Heart left ventricle (tissue), 16 donors: Measurements from ENCODE around the gene TUT1. TPM values are rescaled to one million over a fixed set of nuclear protein-coding genes. Genes with fewer than 3 reads are reported as not detected.

Experiments used
- ATAC-seq, 4 donors: fragments of 200-7000 bp; cut with Tn5 transposase; one replicate each; pipeline ENCODE4 v1.9.1; 2020 to 2022; ENCODE audit warnings: moderate library complexity in 4 of 4, mild to moderate bottlenecking in 3 of 4, moderate number of reproducible peaks in 1 of 4
- DNase-seq, 5 donors: peaks; one replicate each; pipeline ENCODE4 v3.0.0-alpha.2; 2020
- H3K27ac ChIP-seq, 12 donors: fragments of 200-600 bp; sonication (generic) in 4 of 12; one replicate each; pipeline versions ENCODE4 v1.5.0 to v1.8.0; 2016 to 2022; ENCODE audit warnings: mild to moderate bottlenecking in 2 of 12
- H3K27me3 ChIP-seq, 9 donors: fragments of 200-600 bp; sonication (generic) in 2 of 9; one replicate each; pipeline versions ENCODE4 v1.5.1 to v1.8.0; 2016 to 2022; ENCODE audit warnings: mild to moderate bottlenecking in 3 of 9
- H3K36me3 ChIP-seq, 9 donors: fragments of 200-600 bp; sonication (generic) in 2 of 9; one replicate each; pipeline versions ENCODE4 v1.5.0 to v1.8.0; 2018 to 2022; ENCODE audit warnings: mild to moderate bottlenecking in 2 of 9
- H3K4me1 ChIP-seq, 12 donors: fragments of 200-600 bp; sonication (generic) in 4 of 12; one replicate each; pipeline versions ENCODE4 v1.5.0 to v1.8.0; 2016 to 2022; ENCODE audit warnings: mild to moderate bottlenecking in 3 of 12
- H3K4me3 ChIP-seq, 12 donors: fragments of 200-600 bp; sonication (generic) in 4 of 12; one replicate each; pipeline versions ENCODE4 v1.5.0 to v1.8.0; 2017 to 2022; ENCODE audit warnings: mild to moderate bottlenecking in 9 of 12, moderate library complexity in 4 of 12
- H3K9me3 ChIP-seq, 12 donors: fragments of 200-600 bp; sonication (generic) in 4 of 12; one replicate each; pipeline versions ENCODE4 v1.5.0 to v1.8.0; 2016 to 2022; ENCODE audit warnings: mild to moderate bottlenecking in 1 of 12
- CTCF ChIP-seq, 12 donors: fragments of 200-600 bp; sonication (generic) in 4 of 12; IDR thresholded peaks; one replicate each; pipeline versions ENCODE4 v1.5.0 to v1.8.0; 2018 to 2022; ENCODE audit warnings: antibody characterized with exemption in 12 of 12, mild to moderate bottlenecking in 5 of 12
- POLR2A ChIP-seq, 2 donors: fragments of 450-650 bp; IDR thresholded peaks; one replicate each; pipeline ENCODE4 v1.6.1; 2017; ENCODE audit warnings: antibody characterized with exemption in 2 of 2, mild to moderate bottlenecking in 2 of 2, moderate library complexity in 2 of 2
- WGBS, 4 donors: extraction: QIAGEN DNeasy Blood & Tissue Kit in 2 of 4; methylation state at CpG; one replicate each; pipeline versions ENCODE4 v1.1.5 to v1.1.7; 2013 to 2018; 5-methylcytosine and 5-hydroxymethylcytosine counted together
- intact Hi-C, 10 donors: fragments of 100-400 bp; cut with DNase I; formaldehyde crosslinking; loops; one replicate each; pipeline versions ENCODE4 v1.11.1 to v1.14.2; 2022
- polyA plus RNA-seq, 2 donors: library from polyadenylated mRNA; stranded (reverse); fragments of 200-250 nt; gene quantifications; one replicate each; pipeline ENCODE4 v1.2.3, GENCODE V29; 2013
- total RNA-seq, 9 donors: library from RNA; depleted of rRNA in 2 of 9; stranded (reverse); fragments of >200 nt in 2 of 9; fragmentation: NEBNext Ultra II Directional in 3 of 9; extraction: Animal tissue kit (Norgen Biotek cat#: 25700) in 3 of 9; gene quantifications; one replicate each; pipeline versions ENCODE4 v1.1.0 to v1.2.4, GENCODE V29; 2016 to 2023
- donor health status: ischemic (EF 13 %, LVEDD 7.1; RV severe dilation, severe dysfunction).
- donor health status: healthy with polysubstance abuse.
- donor health status: DM: no; HTN: yes; CAD: no.
- donor health status: DM: no; HTN: no; CAD: no.
- donor health status: ischemic (EF 25% LVEDD 6.9; RV normal size, moderate dysfunction).
- donor health status: ischemic (EF 25% LVEDD 5.7; RV mildly dilated, moderate dysfunction).
- donor health status: healthy.
- donor health status: DM: yes; HTN: yes; CAD: no.
- donor health status: ischemic (EF 35%, LVEDD 5.7; RV mildly dilated, moderate dysfunction).
- donor health status: nonischemic (EF 11% LVEDD 7.7; RV severe dilation, severe dysfunction).
- donor health status: DM: yes; HTN: yes; CAD: no.
- donor health status: PGD.
- donor health status: ischemic (EF 29% LVEDD 5.4; RV normal size, mild dysfunction).
- donor health status: nonischemic (EF 23%, LVEDD 6.1; RV moderate dilation, normal function).

The TUT1 gene
- total and polyA plus RNA-seq, 11 donors = 6.3 to 16.3 (median 11.3) TPM

DNA sequence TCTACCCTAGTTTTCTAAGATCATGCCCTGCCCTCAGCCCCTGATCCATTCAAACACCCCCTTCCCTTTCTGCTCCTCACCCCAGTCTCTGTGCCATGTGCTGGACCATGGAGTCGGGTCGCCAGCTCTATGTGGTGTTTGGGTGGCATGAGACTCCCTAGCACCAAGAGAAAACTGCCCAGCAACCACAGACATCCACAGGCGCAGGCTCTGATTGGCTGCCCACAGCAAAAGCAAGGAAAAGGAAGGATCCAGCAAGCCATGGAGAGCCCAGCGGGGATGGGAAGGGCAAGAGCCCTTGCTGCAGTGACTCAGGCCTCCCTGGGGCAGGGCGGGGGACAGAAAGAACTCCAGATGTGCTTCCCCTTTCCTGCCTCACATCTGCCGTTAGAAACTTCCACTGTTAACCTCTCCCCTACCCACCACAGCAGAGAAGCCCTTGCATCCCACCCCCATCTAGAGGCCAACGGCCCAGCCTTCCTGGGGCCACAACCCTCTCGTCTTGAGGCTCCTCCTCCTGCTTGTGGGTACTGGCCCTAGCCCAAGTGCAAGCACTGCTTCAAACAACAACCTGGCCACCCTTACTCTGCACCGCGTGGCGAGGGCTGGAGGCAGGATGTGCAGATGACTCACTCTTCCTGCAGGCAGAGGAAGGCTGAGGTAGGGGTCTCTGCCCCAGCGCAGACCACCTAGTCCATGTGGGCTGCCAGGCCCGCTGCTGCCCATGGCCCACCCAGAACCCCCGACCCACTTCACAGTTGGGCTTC is 35.0 kb downstream of the TUT1 start:
- Histone ChIP-seq H3K4me1 (peaks cover 18 to 96% (median 77%) of the 10 kb centered on the region in 12 donors), H3K27me3 (no peaks in the 10 kb centered on the region), H3K36me3 (peaks cover 0 to 35% (median 32%) of the 10 kb centered on the region in 9 donors), H3K9me3 (no peaks in the 10 kb centered on the region), H3K27ac (peak overlapping the region; percentile 65 to 98 (median 92)), H3K4me3 (peak overlapping the region in 8 of 12 donors; percentile 2 to 40 (median 19))
- whole genome bisulfite sequencing, 4 donors = 14 to 19% (median 16%) methylated on average over 9 to 14 of the region's 14 CpGs
- ATAC-seq (peak; percentile 46 to 81 (median 71)), DNase-seq (peak; percentile 85 to 94 (median 90))
- no peak for TF ChIP-seq POLR2A (IDR thresholded peaks at IDR 0.05)
- no peak for TF ChIP-seq CTCF (IDR thresholded peaks at IDR 0.05)
- intact Hi-C loops = loop anchor here in 1 of 10 donors (5.0 kb wide), 1 partner anchor 134 kb away; no protein-coding TSS in a partner anchor

GRCh38 chr11:62555464-62556107 is 35.7 kb downstream of the TUT1 start:
- no peak for TF ChIP-seq POLR2A (IDR thresholded peaks at IDR 0.05)
- no peak for TF ChIP-seq CTCF (IDR thresholded peaks at IDR 0.05)
- peak in 2 of 5 donors; percentile 47 to 63 for DNase-seq
- H3K9me3 ChIP-seq = no peaks in the 10 kb centered on the region
- no peaks in the 10 kb centered on the region for H3K27me3 ChIP-seq
- intact Hi-C loops = loop anchor here in 1 of 10 donors (5.0 kb wide), 1 partner anchor 133 kb away; no protein-coding TSS in a partner anchor
- ATAC-seq = no peak
- H3K27ac ChIP-seq = peak overlapping the region; percentile 65 to 98 (median 92)
- peaks cover 0 to 29% (median 26%) of the 10 kb centered on the region in 9 donors for H3K36me3 ChIP-seq
- peak overlapping the region in 8 of 12 donors; percentile 2 to 40 (median 12) for H3K4me3 ChIP-seq
- peaks cover 18 to 97% (median 77%) of the 10 kb centered on the region in 12 donors for H3K4me1 ChIP-seq
- 43 to 52% (median 45%) methylated on average over 4 of the region's 4 CpGs for WGBS, 4 donors

- H3K9me3 ChIP-seq = no peaks in the 10 kb centered on the region
Measured at GRCh38 chr11:62554387-62555167, 36.7 kb downstream of the TUT1 start.

More at GRCh38 chr11:62554387-62555167, 36.7 kb downstream of the TUT1 start:
- peak overlapping the region in 1 of 12 donors; percentile 40 for H3K4me3 ChIP-seq
- WGBS, 4 donors = 70 to 81% (median 77%) methylated on average over 7 of the region's 7 CpGs
- peaks cover 18 to 96% (median 74%) of the 10 kb centered on the region in 12 donors for H3K4me1 ChIP-seq
- DNase-seq (peak in 1 of 5 donors; percentile 20), ATAC-seq (no peak)
- no peaks in the 10 kb centered on the region for H3K27me3 ChIP-seq
- intact Hi-C loops = loop anchor here in 1 of 10 donors (5.0 kb wide), 1 partner anchor 132 kb away; no protein-coding TSS in a partner anchor
- peaks cover 0 to 23% (median 18%) of the 10 kb centered on the region in 9 donors for H3K36me3 ChIP-seq
- TF ChIP-seq CTCF (IDR thresholded peaks at IDR 0.05) (no peak), POLR2A (IDR thresholded peaks at IDR 0.05) (no peak)
- H3K27ac ChIP-seq = peak overlapping the region; percentile 86 to 98 (median 93)
